A549 (cell line): ENCODE measurements around the gene JUP. TPM values are rescaled to one million over a fixed set of nuclear protein-coding genes. Genes with fewer than 3 reads are reported as not detected.

Experiments
- ATAC-seq, 2 experiments: fragments of 200-7000 bp in 1 of 2; fragments of >200 bp in 1 of 2; cut with Nextera tagmentation in 1 of 2; cut with Tn5 transposase in 1 of 2; 3 replicates each; pipeline versions ENCODE4 v1.8.0 to v1.9.1; 2018 to 2020; ENCODE audit warnings: mild to moderate bottlenecking in 1 of 2, moderate library complexity in 1 of 2
- CTCF ChIA-PET: fragments of 300-600 bp; sonication (Branson Sonifier 250); formaldehyde crosslinking; extraction: SDS; loops from one replicate; lab custom pipeline; 2021; ENCODE audit warnings: antibody characterized with exemption, inconsistent platforms; lab: Yijun Ruan, JAX
- POLR2A ChIA-PET: fragments of 350-600 bp; formaldehyde crosslinking; extraction: SDS; loops from one replicate; lab custom pipeline; 2021; ENCODE audit warnings: antibody characterized with exemption, inconsistent platforms; lab: Yijun Ruan, JAX
- DNase-seq, 2 experiments: peaks; one replicate each; pipeline versions ENCODE4 v3.0.0 to v3.0.0-alpha.2; 2011 to 2016; ENCODE audit warnings: low read depth in 1 of 2, low spot score in 1 of 2
- FAIRE-seq: peaks from 2 replicates; lab custom pipeline; 2011; peaks lifted over from hg19 to GRCh38; lab: Jason Lieb, UNC
- H3K27ac ChIP-seq, 2 experiments: fragments of >200 bp; sonication (Bioruptor Twin); formaldehyde crosslinking; 3 replicates each; pipeline ENCODE4 v1.5.1; 2016 to 2017
- H3K4me1 ChIP-seq: fragments of >200 bp; sonication (Bioruptor Twin); formaldehyde crosslinking; 3 replicates; pipeline ENCODE4 v1.6.1; 2016
- H3K4me2 ChIP-seq: fragments of >200 bp; sonication (Bioruptor Twin); formaldehyde crosslinking; 3 replicates; pipeline ENCODE4 v1.6.1; 2016
- H3K4me3 ChIP-seq: fragments of >200 bp; sonication (Bioruptor Twin); formaldehyde crosslinking; 3 replicates; pipeline ENCODE4 v1.5.1; 2016
- H3K9me3 ChIP-seq: fragments of >200 bp; sonication (Bioruptor Twin); formaldehyde crosslinking; 3 replicates; pipeline ENCODE4 v1.6.1; 2016
- BHLHE40 ChIP-seq: IDR thresholded peaks from 2 replicates; pipeline ENCODE4 v1.6.1; 2012; ENCODE audit warnings: low read depth, low read length, inconsistent platforms
- CBX2 ChIP-seq: fragments of 200-600 bp; sonication (generic); IDR thresholded peaks from 2 replicates; pipeline ENCODE4 v1.6.1; 2016; ENCODE audit warnings: low read depth, mild to moderate bottlenecking, borderline replicate concordance
- CBX8 ChIP-seq: fragments of 200-600 bp; sonication (generic); IDR thresholded peaks from 2 replicates; pipeline ENCODE4 v1.6.1; 2016
- CEBPB ChIP-seq, 2 experiments: fragments of >200 bp in 1 of 2; sonication (Bioruptor Twin) in 1 of 2; formaldehyde crosslinking in 1 of 2; IDR thresholded peaks; 2 replicates each; pipeline ENCODE4 v1.6.1; 2012 to 2016
- CHD2 ChIP-seq: fragments of 150-350 bp; IDR thresholded peaks from 2 replicates; pipeline ENCODE4 v1.6.1; 2014; ENCODE audit warnings: low read length; ENCODE audit not compliant: partially characterized antibody
- EHF ChIP-seq: fragments of 250-450 bp; sonication (Bioruptor Pico); IDR thresholded peaks from 2 replicates; pipeline ENCODE4 v1.5.0; 2020; ENCODE audit warnings: mild to moderate bottlenecking
- EHMT2 ChIP-seq: fragments of 200-600 bp; sonication (generic); IDR thresholded peaks from 2 replicates; pipeline ENCODE4 v1.6.1; 2016; ENCODE audit warnings: antibody characterized with exemption, low read depth, mild to moderate bottlenecking, moderate library complexity
- EP300 ChIP-seq, 2 experiments: fragments of >200 bp; sonication (Bioruptor Twin); formaldehyde crosslinking; IDR thresholded peaks; 2 replicates in 1 of 2; 3 replicates in 1 of 2; pipeline ENCODE4 v1.6.1; 2016 to 2017
- FOSB ChIP-seq: fragments of 250-450 bp; sonication (Bioruptor Pico); IDR thresholded peaks from 2 replicates; pipeline ENCODE4 v1.5.0; 2020; ENCODE audit warnings: mild to moderate bottlenecking, moderate library complexity
- FOSL2 ChIP-seq, 2 experiments: fragments of 450-650 bp in 1 of 2; fragments of >200 bp in 1 of 2; sonication (Bioruptor Twin) in 1 of 2; formaldehyde crosslinking; IDR thresholded peaks; 2 replicates each; pipeline versions ENCODE4 v1.5.0 to v1.6.1; 2016 to 2020; ENCODE audit warnings: mild to moderate bottlenecking in 1 of 2, moderate library complexity in 1 of 2
- FOXS1 ChIP-seq: fragments of 250-450 bp; sonication (Bioruptor Pico); IDR thresholded peaks from 2 replicates; pipeline ENCODE4 v1.5.0; 2020; ENCODE audit warnings: mild to moderate bottlenecking, moderate library complexity
- GATA3 ChIP-seq: IDR thresholded peaks from 2 replicates; pipeline ENCODE4 v1.6.1; 2012; ENCODE audit warnings: borderline replicate concordance
- HEYL ChIP-seq: fragments of 250-450 bp; sonication (Bioruptor Pico); IDR thresholded peaks from 2 replicates; pipeline ENCODE4 v1.8.0; 2021; ENCODE audit warnings: mild to moderate bottlenecking, moderate library complexity
- HOXB13 ChIP-seq: fragments of 250-450 bp; sonication (Bioruptor Pico); IDR thresholded peaks from 2 replicates; pipeline ENCODE4 v1.5.0; 2020; ENCODE audit warnings: low read depth, mild to moderate bottlenecking, moderate library complexity
- HOXB5 ChIP-seq: fragments of 250-450 bp; sonication (Bioruptor Pico); IDR thresholded peaks from 2 replicates; pipeline ENCODE4 v1.5.0; 2020; ENCODE audit warnings: mild to moderate bottlenecking, moderate library complexity
- KDM1A ChIP-seq: fragments of 200-600 bp; sonication (generic); IDR thresholded peaks from 2 replicates; pipeline ENCODE4 v1.6.1; 2016; ENCODE audit warnings: low read depth, mild to moderate bottlenecking
- KDM5A ChIP-seq: fragments of 200-600 bp; sonication (generic); IDR thresholded peaks from 2 replicates; pipeline ENCODE4 v1.6.1; 2016; ENCODE audit warnings: antibody characterized with exemption, mild to moderate bottlenecking
- MAFK ChIP-seq: fragments of 450-650 bp; IDR thresholded peaks from 2 replicates; pipeline ENCODE4 v1.6.1; 2014; ENCODE audit not compliant: partially characterized antibody
- MAZ ChIP-seq: fragments of 150-350 bp; IDR thresholded peaks from 2 replicates; pipeline ENCODE4 v1.6.1; 2014; ENCODE audit warnings: antibody characterized with exemption, low read depth, low read length, borderline replicate concordance
- MYC ChIP-seq: IDR thresholded peaks from 2 replicates; pipeline ENCODE4 v1.6.1; 2012; ENCODE audit warnings: mild to moderate bottlenecking, inconsistent platforms, low read length, improper control_type of control experiment, borderline replicate concordance
- NR3C1 ChIP-seq: fragments of >200 bp; sonication (Bioruptor Twin); formaldehyde crosslinking; IDR thresholded peaks from 3 replicates; pipeline ENCODE4 v1.6.1; 2017
- POLR2A ChIP-seq: IDR thresholded peaks from 2 replicates; pipeline ENCODE4 v1.6.1; 2012; ENCODE audit warnings: mild to moderate bottlenecking, low read length
- POLR2AphosphoS2 ChIP-seq: conservative IDR thresholded peaks from 2 replicates; pipeline ENCODE4 v1.6.1; 2012; ENCODE audit warnings: low read length, improper control_type of control experiment, inconsistent platforms
- RNF2 ChIP-seq: fragments of 200-600 bp; sonication (generic); IDR thresholded peaks from 2 replicates; pipeline ENCODE4 v1.6.1; 2016; ENCODE audit warnings: low read depth, mild to moderate bottlenecking, antibody characterized with exemption, moderate library complexity, borderline replicate concordance
- SREBF2 ChIP-seq: fragments of 450-650 bp; IDR thresholded peaks from 2 replicates; pipeline ENCODE4 v1.6.1; 2014; ENCODE audit warnings: mild to moderate bottlenecking, moderate library complexity
- TP53 ChIP-seq: fragments of 250-450 bp; sonication (Bioruptor Pico); IDR thresholded peaks from 2 replicates; pipeline ENCODE4 v1.5.0; 2021; ENCODE audit warnings: mild to moderate bottlenecking, moderate library complexity
- ZC3H11A ChIP-seq: fragments of 450-650 bp; IDR thresholded peaks from 2 replicates; pipeline ENCODE4 v1.6.1; 2014; ENCODE audit warnings: antibody characterized with exemption, mild to moderate bottlenecking
- ZFP36 ChIP-seq: fragments of 450-650 bp; IDR thresholded peaks from 2 replicates; pipeline ENCODE4 v1.6.1; 2014; ENCODE audit warnings: borderline replicate concordance; ENCODE audit not compliant: partially characterized antibody
- WGBS: methylation state at CpG from one replicate; pipeline ENCODE4 v1.1.6; 2017; ENCODE audit errors: missing lambda C conversion rate; 5-methylcytosine and 5-hydroxymethylcytosine counted together
- polyA plus RNA-seq, 4 experiments: library from polyadenylated mRNA; depleted of rRNA in 3 of 4; stranded (reverse); fragments of >200 nt; fragmentation: RNase III in 1 of 4; extraction: RNeasy Plus Mini Kit Qiagen cat#74134 plus additional on column Dnase treatment in 1 of 4; gene quantifications; 2 replicates in 3 of 4; 3 replicates in 1 of 4; pipeline ENCODE4 v1.2.3, GENCODE V29; 2011 to 2017
- TF ChIP-seq, protein P1 (sequence below): IDR thresholded peaks from 2 replicates; pipeline ENCODE4 v1.6.1; 2012
- TF ChIP-seq, protein P2 (sequence below): fragments of 450-650 bp; IDR thresholded peaks from 2 replicates; pipeline ENCODE4 v1.6.1; 2014; ENCODE audit warnings: antibody characterized with exemption
- TF ChIP-seq, protein P3 (sequence below): fragments of 250-450 bp; sonication (Bioruptor Pico); IDR thresholded peaks from 2 replicates; pipeline ENCODE4 v1.5.0; 2021; ENCODE audit warnings: mild to moderate bottlenecking, moderate library complexity, borderline replicate concordance
- TF ChIP-seq, protein P4 (sequence below): fragments of >200 bp; sonication (Bioruptor Twin); formaldehyde crosslinking; IDR thresholded peaks from 2 replicates; pipeline ENCODE4 v1.6.1; 2016
- TF ChIP-seq, protein P5 (sequence below): fragments of >200 bp; sonication (Bioruptor Twin); formaldehyde crosslinking; IDR thresholded peaks from 3 replicates; pipeline ENCODE4 v1.5.1; 2016
- TF ChIP-seq, protein P6 (sequence below): IDR thresholded peaks from 2 replicates; pipeline ENCODE4 v1.6.1; 2012

Gene JUP
- polyA plus RNA-seq, 2 of the 4 experiments (the other 2 are of a cell fraction): 54.8 to 107 TPM

DNA sequence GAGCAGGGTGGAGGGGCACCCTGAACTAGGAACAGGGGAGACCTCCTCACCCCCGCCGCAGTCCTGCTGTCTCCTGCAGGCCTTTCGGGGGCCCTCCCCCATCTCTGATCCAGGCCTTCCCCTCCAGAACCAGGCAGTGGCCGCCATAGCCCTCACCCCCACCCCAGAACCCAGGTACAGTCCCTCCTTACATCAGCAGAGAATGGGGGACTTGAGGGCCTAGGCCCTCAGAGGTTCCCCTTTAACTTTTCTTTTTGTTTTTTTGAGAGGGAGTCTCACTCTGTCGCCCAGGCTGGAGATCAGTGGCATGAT lies 47.8 kb downstream of the JUP start:
- H3K4me1 ChIP-seq: peaks cover 35% of the 10 kb centered on the region
- peak overlapping the region; percentile 68 to 85 for H3K27ac ChIP-seq
- DNase-seq: no peak
- 92% methylated on average over 5 of the region's 5 CpGs for WGBS
- TF ChIP-seq FOSB (CRISPR knock-in tag) (no peak), POLR2A (no peak), MYC (no peak), NR3C1 (no peak), EHMT2 (no peak), RNF2 (no peak), EHF (CRISPR knock-in tag) (no peak), ZC3H11A (no peak), FOSL2 (IDR thresholded peaks at IDR 0.05) (no peak), FOSL2 (CRISPR knock-in tag; IDR thresholded peaks at IDR 0.05) (no peak), TP53 (CRISPR knock-in tag) (no peak), POLR2AphosphoS2 (no peak), FOXS1 (no peak), CHD2 (no peak), HEYL (CRISPR knock-in tag) (no peak)
- no peak for ATAC-seq
- no peaks in the 10 kb centered on the region for H3K9me3 ChIP-seq
- ChIA-PET POLR2A (no interaction called here), CTCF (interaction anchor here (5.8 to 96.0 kb wide), 2 partner anchors 13 to 49 kb away, joined by 46 to 3262 read pairs; partner anchors contain the start of genes FKBP10, JUP and P3H4)
- no peak overlapping the region for H3K4me3 ChIP-seq
- H3K4me2 ChIP-seq: no peak overlapping the region; the same call in 2 of the 3 replicates
- no peak for FAIRE-seq

DNA sequence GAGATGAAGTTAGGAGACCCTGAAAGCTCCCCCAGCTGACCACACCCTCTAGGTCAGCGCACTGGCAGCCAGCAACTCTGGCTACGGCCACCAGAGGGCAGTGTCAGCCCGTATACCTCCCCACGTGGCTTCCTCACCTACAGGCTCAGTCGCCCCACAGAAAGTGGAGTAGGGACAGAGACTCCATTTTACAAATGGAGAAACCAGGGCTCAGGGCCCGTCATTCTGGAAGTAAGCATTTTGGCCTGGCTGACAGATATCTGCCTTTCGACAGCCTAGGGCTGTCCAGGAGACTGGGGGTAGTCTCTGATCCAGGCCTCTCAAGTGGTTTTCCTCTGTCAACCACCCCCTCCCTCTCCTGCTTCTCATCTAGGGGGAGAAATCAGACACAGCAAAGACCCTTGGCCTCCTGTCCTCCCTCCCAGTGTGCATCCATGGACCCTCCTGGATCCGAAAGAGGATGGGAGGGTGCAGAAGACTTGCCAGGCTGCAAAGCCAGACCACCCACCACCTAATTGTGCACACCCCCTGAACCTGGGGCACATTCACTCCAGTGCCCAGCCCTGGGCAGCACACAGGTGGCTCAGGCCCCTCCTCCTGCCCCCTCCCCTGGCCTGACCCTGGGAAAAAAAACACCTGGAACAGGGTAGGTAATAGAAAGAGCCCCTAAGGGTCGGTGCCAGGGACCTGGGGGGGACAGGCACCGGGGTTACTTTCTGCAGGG lies 48.3 kb downstream of the JUP start:
- Histone ChIP-seq H3K9me3 (no peaks in the 10 kb centered on the region), H3K27ac (peak overlapping the region; percentile 68 to 85), H3K4me3 (no peak overlapping the region), H3K4me2 (peak overlapping the region; percentile 40), H3K4me1 (peaks cover 38% of the 10 kb centered on the region)
- peak; percentile 55 to 82 for ATAC-seq
- WGBS: 22% methylated on average over 10 of the region's 10 CpGs
- FAIRE-seq: peak; percentile 92
- ChIA-PET POLR2A (interaction anchor here (0.9 to 1.5 kb wide), 6 partner anchors 48 to 180 kb away, joined by 3 to 11 read pairs (median 4); partner anchors contain the start of genes ACLY, EIF1, JUP and KLHL11), CTCF (interaction anchor here (0.5 to 96.0 kb wide), 53 partner anchors 9 to 436 kb away, joined by 3 to 3262 read pairs (median 4); partner anchors contain the start of genes FKBP10, JUP, ODAD4 and P3H4)
- DNase-seq: peak; percentile 89 to 96
- TF ChIP-seq SREBF2 (no peak), HOXB5 (CRISPR knock-in tag) (0 out of 2 replicates have a peak, but pooled peaks have one; percentile 54), ZFP36 (no peak), CBX2 (no peak), GATA3 (no peak), MAZ (no peak), EHMT2 (no peak), KDM5A (no peak), KDM1A (no peak), EP300 (IDR thresholded peaks at IDR 0.05) (no peak), CBX8 (no peak), MAFK (no peak), TP53 (CRISPR knock-in tag) (no peak), CEBPB (IDR thresholded peaks at IDR 0.05) (no peak), BHLHE40 (no peak), HOXB13 (CRISPR knock-in tag) (0 out of 2 replicates have a peak, but pooled peaks have one; percentile 37)
- TF ChIP-seq, protein P1, sequence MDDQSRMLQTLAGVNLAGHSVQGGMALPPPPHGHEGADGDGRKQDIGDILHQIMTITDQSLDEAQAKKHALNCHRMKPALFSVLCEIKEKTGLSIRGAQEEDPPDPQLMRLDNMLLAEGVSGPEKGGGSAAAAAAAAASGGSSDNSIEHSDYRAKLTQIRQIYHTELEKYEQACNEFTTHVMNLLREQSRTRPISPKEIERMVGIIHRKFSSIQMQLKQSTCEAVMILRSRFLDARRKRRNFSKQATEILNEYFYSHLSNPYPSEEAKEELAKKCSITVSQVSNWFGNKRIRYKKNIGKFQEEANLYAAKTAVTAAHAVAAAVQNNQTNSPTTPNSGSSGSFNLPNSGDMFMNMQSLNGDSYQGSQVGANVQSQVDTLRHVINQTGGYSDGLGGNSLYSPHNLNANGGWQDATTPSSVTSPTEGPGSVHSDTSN: no peak
- TF ChIP-seq, protein P2, sequence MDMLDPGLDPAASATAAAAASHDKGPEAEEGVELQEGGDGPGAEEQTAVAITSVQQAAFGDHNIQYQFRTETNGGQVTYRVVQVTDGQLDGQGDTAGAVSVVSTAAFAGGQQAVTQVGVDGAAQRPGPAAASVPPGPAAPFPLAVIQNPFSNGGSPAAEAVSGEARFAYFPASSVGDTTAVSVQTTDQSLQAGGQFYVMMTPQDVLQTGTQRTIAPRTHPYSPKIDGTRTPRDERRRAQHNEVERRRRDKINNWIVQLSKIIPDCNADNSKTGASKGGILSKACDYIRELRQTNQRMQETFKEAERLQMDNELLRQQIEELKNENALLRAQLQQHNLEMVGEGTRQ: peak; percentile 24; the same call in 1 of the 2 replicates
- TF ChIP-seq, protein P3, sequence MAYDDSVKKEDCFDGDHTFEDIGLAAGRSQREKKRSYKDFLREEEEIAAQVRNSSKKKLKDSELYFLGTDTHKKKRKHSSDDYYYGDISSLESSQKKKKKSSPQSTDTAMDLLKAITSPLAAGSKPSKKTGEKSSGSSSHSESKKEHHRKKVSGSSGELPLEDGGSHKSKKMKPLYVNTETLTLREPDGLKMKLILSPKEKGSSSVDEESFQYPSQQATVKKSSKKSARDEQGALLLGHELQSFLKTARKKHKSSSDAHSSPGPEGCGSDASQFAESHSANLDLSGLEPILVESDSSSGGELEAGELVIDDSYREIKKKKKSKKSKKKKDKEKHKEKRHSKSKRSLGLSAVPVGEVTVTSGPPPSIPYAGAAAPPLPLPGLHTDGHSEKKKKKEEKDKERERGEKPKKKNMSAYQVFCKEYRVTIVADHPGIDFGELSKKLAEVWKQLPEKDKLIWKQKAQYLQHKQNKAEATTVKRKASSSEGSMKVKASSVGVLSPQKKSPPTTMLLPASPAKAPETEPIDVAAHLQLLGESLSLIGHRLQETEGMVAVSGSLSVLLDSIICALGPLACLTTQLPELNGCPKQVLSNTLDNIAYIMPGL (CRISPR knock-in tag): no peak
- TF ChIP-seq, protein P4, sequence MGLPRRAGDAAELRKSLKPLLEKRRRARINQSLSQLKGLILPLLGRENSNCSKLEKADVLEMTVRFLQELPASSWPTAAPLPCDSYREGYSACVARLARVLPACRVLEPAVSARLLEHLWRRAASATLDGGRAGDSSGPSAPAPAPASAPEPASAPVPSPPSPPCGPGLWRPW: no peak
- TF ChIP-seq, protein P5, sequence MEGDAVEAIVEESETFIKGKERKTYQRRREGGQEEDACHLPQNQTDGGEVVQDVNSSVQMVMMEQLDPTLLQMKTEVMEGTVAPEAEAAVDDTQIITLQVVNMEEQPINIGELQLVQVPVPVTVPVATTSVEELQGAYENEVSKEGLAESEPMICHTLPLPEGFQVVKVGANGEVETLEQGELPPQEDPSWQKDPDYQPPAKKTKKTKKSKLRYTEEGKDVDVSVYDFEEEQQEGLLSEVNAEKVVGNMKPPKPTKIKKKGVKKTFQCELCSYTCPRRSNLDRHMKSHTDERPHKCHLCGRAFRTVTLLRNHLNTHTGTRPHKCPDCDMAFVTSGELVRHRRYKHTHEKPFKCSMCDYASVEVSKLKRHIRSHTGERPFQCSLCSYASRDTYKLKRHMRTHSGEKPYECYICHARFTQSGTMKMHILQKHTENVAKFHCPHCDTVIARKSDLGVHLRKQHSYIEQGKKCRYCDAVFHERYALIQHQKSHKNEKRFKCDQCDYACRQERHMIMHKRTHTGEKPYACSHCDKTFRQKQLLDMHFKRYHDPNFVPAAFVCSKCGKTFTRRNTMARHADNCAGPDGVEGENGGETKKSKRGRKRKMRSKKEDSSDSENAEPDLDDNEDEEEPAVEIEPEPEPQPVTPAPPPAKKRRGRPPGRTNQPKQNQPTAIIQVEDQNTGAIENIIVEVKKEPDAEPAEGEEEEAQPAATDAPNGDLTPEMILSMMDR: peak; percentile 99
- TF ChIP-seq, protein P6, sequence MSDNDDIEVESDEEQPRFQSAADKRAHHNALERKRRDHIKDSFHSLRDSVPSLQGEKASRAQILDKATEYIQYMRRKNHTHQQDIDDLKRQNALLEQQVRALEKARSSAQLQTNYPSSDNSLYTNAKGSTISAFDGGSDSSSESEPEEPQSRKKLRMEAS: peak; percentile 99
